Subcutaneous abdominal adipose tissue (tissue), 5 donors: ENCODE data around the gene HRH3.
A peak's percentile ranks its signal among the peaks of the same experiment; 100 is the strongest.

Experiments used
- H3K27ac ChIP-seq: one replicate; pipeline ENCODE4 v1.7.0; 2013; ENCODE audit warnings: low read depth, mild to moderate bottlenecking, inconsistent platforms, low read length, moderate library complexity
- H3K27me3 ChIP-seq, 5 donors: one replicate each; pipeline ENCODE4 v1.7.0; 2013; ENCODE audit warnings: low read length in 5 of 5, inconsistent platforms in 1 of 5; ENCODE audit not compliant: control insufficient read depth in 5 of 5, insufficient read depth in 4 of 5
- H3K36me3 ChIP-seq, 5 donors: one replicate each; pipeline ENCODE4 v1.7.0; 2013; ENCODE audit warnings: low read length in 5 of 5; ENCODE audit not compliant: control insufficient read depth in 5 of 5, insufficient read depth in 5 of 5
- H3K4me1 ChIP-seq, 5 donors: one replicate each; pipeline ENCODE4 v1.7.0; 2013; ENCODE audit warnings: low read length in 5 of 5, mild to moderate bottlenecking in 3 of 5, moderate library complexity in 1 of 5; ENCODE audit not compliant: control insufficient read depth in 5 of 5, insufficient read depth in 5 of 5
- H3K4me3 ChIP-seq, 5 donors: one replicate each; pipeline ENCODE4 v1.7.0; 2013; ENCODE audit warnings: low read length in 5 of 5, low read depth in 1 of 5
- H3K9ac ChIP-seq, 5 donors: one replicate each; pipeline ENCODE4 v1.7.0; 2013; ENCODE audit warnings: low read length in 5 of 5, mild to moderate bottlenecking in 4 of 5, moderate library complexity in 3 of 5
- H3K9me3 ChIP-seq, 5 donors: one replicate each; pipeline ENCODE4 v1.7.0; 2013; ENCODE audit warnings: low read length in 5 of 5; ENCODE audit not compliant: control insufficient read depth in 5 of 5
- donor health status: healthy.
- donor health status: healthy.
- donor health status: healthy.
- donor health status: healthy.
- donor health status: healthy.

The HRH3 gene

GRCh38 chr20:62193079-62194025 lies 26.7 kb downstream of the HRH3 start:
- peaks cover 2 to 54% (median 46%) of the 10 kb centered on the region in 5 donors for H3K36me3 ChIP-seq

DNA sequence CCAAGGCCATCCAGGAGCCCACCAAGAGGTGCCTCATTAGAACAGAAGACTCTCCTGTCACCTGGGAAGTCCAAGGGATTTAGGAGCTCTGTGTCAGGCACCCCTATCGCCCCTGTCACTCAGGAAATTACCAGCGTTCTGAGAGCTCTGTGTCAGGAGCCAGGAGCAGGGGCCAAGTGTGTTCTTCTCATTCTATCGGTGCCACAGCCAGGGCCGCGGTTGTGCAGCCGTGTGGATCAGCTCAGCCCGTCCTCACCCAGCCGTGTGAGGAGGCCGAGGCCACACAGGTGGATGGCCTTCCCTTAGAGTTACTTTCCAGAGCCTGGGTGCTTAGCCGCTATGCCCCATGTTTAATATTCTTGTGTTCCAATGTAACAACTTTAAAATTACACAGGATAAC lies 27.4 kb downstream of the HRH3 start:
- Histone ChIP-seq H3K9me3 (no peaks in the 10 kb centered on the region), H3K9ac (no peak overlapping the region), H3K27ac (no peak overlapping the region), H3K4me3 (no peak overlapping the region), H3K36me3 (peaks cover 2 to 46% (median 39%) of the 10 kb centered on the region in 5 donors), H3K4me1 (peaks cover 0 to 1% (median 1%) of the 10 kb centered on the region in 5 donors), H3K27me3 (no peaks in the 10 kb centered on the region)

More at GRCh38 chr20:62193079-62194025, 26.7 kb downstream of the HRH3 start:
- H3K4me1 ChIP-seq: no peaks in the 10 kb centered on the region
- H3K27ac ChIP-seq: no peak overlapping the region
- H3K4me3 ChIP-seq: no peak overlapping the region
- H3K27me3 ChIP-seq: no peaks in the 10 kb centered on the region
- no peaks in the 10 kb centered on the region for H3K9me3 ChIP-seq
- H3K9ac ChIP-seq: no peak overlapping the region

DNA sequence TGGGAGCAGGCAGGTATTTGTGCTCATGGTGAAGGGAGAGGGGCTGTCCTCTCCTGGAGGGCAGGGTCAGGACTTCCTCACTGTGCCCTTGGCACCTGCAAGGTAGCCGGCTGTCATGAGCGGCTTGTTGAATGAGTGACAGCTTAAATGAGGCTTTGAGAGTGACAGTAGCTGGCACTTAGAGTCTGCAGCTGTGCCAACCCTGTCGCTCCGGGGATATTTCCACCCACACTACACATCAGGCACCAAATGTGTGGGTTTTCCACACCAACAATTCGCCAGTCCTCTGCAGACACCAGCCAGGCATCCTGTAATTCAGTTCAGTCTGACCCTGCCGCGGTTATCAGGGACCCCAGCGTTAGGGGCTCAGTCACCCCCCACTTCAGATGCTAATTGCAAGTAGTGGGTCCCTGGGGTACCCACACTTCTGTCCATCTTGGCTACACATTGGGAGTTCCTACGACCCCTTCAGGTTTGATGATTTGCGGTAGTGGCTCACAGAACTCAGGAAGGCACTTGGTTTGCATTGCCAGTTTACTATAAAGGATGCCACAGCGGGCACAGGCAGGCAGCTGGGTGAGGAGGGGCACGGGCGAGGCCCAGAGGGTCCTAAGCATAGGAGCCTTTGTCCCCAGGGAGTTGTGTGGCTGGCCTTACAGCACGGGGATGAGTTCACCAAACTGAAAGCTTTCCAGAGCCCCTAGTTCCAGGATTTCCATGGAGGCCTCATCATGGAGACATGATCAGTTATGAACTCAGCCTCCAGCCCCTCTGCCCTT lies 28.1 kb downstream of the HRH3 start:
- H3K27ac ChIP-seq: no peak overlapping the region

DNA sequence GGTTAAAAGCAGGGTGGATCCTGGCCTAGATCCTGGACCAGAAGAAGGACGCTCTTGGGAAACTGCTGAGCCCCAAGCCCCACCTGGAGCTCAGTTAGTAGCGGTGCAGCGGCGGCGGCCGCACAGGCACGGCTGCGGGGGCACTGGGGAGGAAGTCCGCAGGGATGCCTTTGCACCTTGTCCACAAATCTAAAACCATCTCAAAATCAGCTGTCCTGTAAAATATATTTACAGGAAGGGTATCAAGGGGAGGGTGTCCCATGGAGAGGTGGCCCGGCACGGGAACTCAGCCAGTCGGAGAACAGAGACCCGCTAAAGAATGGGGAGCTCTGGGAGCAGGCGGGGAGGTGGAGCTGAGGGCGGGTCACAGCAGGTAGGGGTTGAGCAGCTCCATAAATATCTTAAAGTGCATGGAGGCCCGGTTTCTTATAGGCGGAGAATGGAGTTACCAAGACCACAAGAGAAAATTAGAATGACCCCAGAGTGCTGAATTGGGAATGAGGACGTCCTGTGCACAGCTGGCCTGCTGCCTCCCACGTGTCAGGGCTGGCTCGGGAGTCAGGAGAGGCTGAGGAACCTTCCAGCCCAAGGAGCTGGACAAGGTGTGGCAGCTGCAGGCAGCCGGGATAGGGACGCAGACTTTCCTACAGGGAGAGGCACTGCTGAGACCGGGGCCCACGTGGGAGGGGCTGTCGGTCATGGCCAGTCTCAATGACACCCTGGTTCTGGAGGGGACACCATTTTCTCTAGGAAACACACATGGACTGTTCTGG lies 29.3 kb downstream of the HRH3 start:
- Histone ChIP-seq H3K27ac (no peak overlapping the region), H3K4me3 (no peak overlapping the region), H3K9ac (peak overlapping the region in 1 of 5 donors; percentile 45), H3K4me1 (peaks cover 0 to 11% (median 9%) of the 10 kb centered on the region in 5 donors), H3K36me3 (peaks cover 0 to 34% (median 32%) of the 10 kb centered on the region in 5 donors), H3K27me3 (no peaks in the 10 kb centered on the region), H3K9me3 (no peaks in the 10 kb centered on the region)

More for the DNA sequence above, 28.1 kb downstream of the HRH3 start:
- Histone ChIP-seq H3K9ac (no peak overlapping the region), H3K4me3 (no peak overlapping the region), H3K36me3 (peaks cover 0 to 41% (median 38%) of the 10 kb centered on the region in 5 donors), H3K4me1 (peaks cover 0 to 8% (median 7%) of the 10 kb centered on the region in 5 donors), H3K27me3 (no peaks in the 10 kb centered on the region), H3K9me3 (no peaks in the 10 kb centered on the region)

DNA sequence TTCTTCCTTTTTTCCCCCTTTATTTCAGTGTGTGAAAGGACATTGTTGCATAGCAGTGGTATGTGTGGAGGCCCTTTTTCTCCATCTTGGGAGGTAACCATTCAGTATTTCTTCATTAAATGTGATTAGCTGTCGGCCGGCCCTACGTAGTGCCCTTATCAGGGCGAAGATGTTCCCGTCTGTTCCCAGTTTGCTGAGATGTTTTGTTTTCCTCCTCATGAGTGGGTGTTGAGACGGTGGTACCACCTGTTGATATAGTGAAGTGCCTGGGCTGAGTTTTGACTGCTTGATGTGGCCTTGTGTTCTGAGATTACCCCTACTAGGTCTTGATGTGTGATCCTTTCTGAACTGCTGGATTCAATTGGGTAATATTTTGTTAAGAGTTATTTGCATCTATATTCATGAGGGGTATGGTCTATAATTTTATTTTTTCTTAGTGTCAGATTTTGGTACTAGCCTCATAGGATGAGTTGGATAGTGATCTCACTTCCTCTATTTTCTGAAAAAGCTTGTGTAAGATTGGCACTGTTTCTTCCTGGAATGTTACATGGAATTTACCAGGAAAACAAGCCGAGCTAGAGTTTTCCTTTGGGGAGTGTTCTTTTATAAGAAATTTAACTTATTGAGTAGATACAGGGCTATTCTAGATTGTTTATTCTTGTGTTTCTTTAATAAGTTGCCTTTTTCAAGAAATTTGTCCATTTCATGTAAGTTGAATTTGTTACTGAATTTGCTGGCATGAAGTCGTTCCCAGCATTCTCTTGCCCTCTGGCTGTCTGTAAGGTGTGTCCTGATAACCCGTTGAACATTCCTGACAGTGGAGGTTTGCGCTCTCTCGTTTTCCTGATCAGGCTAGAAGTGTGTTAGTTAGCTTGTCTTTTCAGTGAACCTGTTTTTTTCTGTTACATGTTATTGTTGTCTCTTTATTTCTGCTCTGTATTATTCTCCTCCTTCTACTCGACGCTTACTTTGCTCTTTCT lies 32.9 kb downstream of the HRH3 start:
- peaks cover 5 to 27% (median 25%) of the 10 kb centered on the region in 5 donors for H3K4me1 ChIP-seq
- H3K27ac ChIP-seq: peak overlapping the region; percentile 57
- peak overlapping the region in 3 of 5 donors; percentile 48 to 68 (median 61) for H3K9ac ChIP-seq
- peaks cover 0 to 22% (median 12%) of the 10 kb centered on the region in 5 donors for H3K36me3 ChIP-seq
- no peak overlapping the region for H3K4me3 ChIP-seq
- H3K9me3 ChIP-seq: no peaks in the 10 kb centered on the region
- H3K27me3 ChIP-seq: no peaks in the 10 kb centered on the region

DNA sequence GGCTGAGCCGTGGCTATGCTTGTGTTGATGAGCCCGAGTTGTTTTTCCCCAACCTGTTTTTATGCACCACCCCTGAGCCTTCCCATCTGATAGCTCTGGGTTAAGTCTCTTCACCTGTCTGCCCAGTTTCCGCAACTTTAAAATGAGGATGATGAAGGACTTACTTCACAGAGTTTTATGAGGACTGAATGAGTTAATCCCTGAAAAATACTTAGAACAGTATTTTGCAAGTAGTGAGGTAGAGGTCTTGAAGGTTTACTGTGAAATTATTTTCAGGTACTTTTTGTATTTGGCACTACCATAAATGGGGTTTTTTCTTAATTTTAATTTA lies 34.0 kb downstream of the HRH3 start:
- H3K36me3 ChIP-seq: peaks cover 0 to 15% (median 8%) of the 10 kb centered on the region in 5 donors
- H3K9ac ChIP-seq: peak overlapping the region in 1 of 5 donors; percentile 10
- no peaks in the 10 kb centered on the region for H3K27me3 ChIP-seq
- no peaks in the 10 kb centered on the region for H3K9me3 ChIP-seq
- H3K4me3 ChIP-seq: no peak overlapping the region
- H3K27ac ChIP-seq: no peak overlapping the region
- H3K4me1 ChIP-seq: peaks cover 5 to 31% (median 31%) of the 10 kb centered on the region in 5 donors

GRCh38 chr20:62183426-62184142 lies 36.5 kb downstream of the HRH3 start:
- Histone ChIP-seq H3K4me3 (peak overlapping the region; percentile 86 to 90 (median 89)), H3K9me3 (no peaks in the 10 kb centered on the region), H3K9ac (peak overlapping the region; percentile 87 to 98 (median 98)), H3K4me1 (peaks cover 5 to 39% (median 31%) of the 10 kb centered on the region in 5 donors), H3K36me3 (peaks cover 0 to 8% (median 7%) of the 10 kb centered on the region in 5 donors), H3K27me3 (no peaks in the 10 kb centered on the region), H3K27ac (peak overlapping the region; percentile 87)

GRCh38 chr20:62182469-62183425 lies 37.3 kb downstream of the HRH3 start, which contains the start of gene MTG2:
Gene MTG2 (plus strand): TSS chr20:62183028. CDS start chr20:62193421, 10,393 bp downstream.
- H3K9ac ChIP-seq: peak within 1 kb of the TSS; percentile 87 to 98 (median 98)
- peak within 1 kb of the TSS; percentile 87 for H3K27ac ChIP-seq
- H3K9me3 ChIP-seq: no peaks in the 10 kb centered on the region
- H3K4me1 ChIP-seq: peaks cover 5 to 41% (median 30%) of the 10 kb centered on the region in 5 donors
- H3K4me3 ChIP-seq: peak within 1 kb of the TSS; percentile 86 to 90 (median 89)
- H3K36me3 ChIP-seq: peaks cover 0 to 8% (median 7%) of the 10 kb centered on the region in 5 donors
- H3K27me3 ChIP-seq: no peaks in the 10 kb centered on the region
